LNCAP (cell line): ENCODE measurements around the gene TXK.

ENCODE experiments used
- TF ChIP-seq, protein P1 (sequence below): fragments of 450-650 bp; IDR thresholded peaks from 2 replicates; pipeline ENCODE4 v1.5.1; 2017; ENCODE audit warnings: mild to moderate bottlenecking

The TXK gene

DNA sequence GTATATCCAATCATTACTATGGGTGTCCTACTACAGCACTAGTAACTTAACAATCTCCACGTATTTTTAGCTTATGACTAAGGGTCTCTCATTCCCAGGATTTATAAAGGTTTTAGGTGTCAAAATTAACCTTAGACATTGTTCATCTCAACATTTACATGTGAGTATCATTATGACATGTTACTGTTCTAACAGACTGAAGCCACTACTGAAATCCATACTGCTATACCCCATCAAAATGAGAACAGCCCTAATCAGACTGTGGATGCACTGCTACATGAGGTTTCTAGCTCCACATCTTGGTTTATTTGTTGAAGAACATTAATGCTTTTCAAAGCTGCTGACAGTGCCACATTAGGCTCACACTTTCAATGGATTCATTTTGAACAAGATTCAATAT is 35.6 kb upstream of the TXK start:
- TF ChIP-seq, protein P1, sequence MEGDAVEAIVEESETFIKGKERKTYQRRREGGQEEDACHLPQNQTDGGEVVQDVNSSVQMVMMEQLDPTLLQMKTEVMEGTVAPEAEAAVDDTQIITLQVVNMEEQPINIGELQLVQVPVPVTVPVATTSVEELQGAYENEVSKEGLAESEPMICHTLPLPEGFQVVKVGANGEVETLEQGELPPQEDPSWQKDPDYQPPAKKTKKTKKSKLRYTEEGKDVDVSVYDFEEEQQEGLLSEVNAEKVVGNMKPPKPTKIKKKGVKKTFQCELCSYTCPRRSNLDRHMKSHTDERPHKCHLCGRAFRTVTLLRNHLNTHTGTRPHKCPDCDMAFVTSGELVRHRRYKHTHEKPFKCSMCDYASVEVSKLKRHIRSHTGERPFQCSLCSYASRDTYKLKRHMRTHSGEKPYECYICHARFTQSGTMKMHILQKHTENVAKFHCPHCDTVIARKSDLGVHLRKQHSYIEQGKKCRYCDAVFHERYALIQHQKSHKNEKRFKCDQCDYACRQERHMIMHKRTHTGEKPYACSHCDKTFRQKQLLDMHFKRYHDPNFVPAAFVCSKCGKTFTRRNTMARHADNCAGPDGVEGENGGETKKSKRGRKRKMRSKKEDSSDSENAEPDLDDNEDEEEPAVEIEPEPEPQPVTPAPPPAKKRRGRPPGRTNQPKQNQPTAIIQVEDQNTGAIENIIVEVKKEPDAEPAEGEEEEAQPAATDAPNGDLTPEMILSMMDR, result no peak

DNA sequence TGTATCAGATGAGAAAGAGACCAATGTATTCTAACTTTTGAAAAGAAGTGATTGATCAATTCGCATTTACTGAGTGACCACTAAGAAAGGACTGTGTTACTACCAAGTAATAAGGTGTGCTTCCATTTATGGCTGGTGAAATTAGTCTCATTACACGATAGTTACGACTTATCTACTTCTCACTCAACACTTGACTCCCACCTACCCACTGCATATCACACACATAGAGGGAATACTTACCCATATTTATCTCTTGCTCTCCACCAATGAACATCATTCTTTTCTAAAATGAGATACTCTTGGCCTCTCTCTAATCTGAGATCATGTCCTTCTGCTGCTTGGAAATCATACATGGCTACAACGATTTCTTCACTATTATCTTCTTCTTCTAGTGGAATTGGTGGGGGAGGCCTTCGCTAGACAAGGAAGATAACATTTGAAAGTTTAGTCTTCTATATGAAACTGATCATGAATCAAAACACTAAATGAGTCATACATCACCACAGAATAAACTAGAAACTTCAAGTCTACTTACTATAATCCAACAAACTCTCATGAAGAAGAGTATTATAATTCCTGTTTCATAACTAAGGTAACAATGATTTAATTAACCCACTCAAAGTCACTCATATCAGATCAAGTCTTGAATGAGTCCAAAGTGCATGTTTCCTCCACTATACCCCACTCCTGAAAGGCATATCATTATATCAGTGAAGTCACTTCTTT is 33.7 kb upstream of the TXK start:
- TF ChIP-seq, protein P1, result no peak

DNA sequence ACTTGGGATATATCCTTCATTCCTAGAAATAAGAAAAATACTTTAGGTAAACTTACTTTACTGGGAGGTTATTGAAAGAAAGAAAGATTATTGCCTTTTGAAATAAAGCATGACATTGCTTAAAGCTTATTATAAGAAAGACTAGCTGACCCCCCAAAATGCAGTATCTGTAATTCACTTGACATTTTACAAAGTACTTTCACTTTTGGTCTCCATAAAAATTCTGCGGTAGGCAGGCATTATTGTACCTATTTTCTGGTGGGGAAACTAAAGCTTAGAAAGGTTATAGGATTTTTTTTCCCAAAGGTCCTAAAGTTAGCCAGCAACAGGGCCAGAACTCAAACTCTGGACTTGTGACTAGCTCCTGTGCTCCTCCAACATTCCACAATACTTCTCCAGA is 29.7 kb upstream of the TXK start:
- TF ChIP-seq, protein P1, result no peak

DNA sequence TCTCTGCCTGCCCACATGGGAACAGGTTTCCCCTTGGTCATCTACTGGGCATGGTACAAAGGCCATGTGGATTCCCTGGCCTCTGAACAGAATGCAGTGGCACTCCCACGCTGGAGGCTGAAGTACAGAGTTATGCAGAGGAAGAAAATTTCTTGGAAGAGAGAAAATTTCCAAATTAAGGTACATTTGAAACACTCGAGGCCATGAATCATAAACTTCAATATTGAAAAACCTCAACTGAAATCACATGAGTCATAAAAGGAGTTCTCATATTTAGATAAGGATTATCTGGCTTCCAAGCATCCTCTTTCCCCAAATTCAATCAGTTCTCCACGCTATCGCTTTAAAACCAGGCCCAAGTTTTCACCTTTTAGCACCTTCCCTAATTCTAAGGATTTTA is 28.1 kb upstream of the TXK start:
- TF ChIP-seq, protein P1, result no peak

DNA sequence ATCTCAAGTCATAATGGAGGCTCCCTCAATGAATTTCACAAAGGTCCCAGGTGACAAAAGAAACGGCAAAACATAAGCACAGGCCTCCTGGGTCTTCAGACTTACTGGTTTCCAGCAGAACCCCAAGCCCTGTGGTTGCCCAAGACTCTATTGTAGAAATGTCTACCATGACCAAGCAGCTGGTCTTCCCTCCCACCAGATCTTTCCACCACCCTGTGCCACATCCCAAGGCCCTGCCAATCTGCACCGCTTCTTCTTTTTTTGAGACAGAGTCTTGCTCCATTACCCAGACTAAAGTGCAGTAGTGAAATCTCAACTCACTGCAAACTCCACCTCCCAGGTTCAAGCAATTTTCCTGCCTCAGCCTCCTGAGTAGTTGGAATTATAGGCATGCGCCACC is 23.2 kb upstream of the TXK start:
- TF ChIP-seq, protein P1, result no peak

DNA sequence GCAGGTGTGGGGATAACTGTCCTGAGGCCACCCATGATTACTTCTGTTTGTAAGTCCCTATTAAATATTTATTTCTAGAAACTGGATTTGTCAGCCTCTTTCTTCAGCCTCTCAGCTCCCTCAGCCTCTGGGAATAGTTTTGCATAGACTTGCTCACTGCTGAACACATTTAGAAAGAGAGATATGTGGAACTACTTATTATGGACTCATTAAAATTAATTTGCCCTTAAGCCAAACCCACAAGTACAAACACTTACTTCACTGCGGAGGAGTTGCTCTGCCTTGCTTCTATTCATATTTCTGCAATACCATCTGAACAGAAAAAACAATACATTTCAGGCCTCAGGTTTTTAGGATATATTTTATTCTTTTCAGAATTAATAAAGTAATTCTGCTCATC is 22.4 kb upstream of the TXK start:
- TF ChIP-seq, protein P1, result no peak

DNA sequence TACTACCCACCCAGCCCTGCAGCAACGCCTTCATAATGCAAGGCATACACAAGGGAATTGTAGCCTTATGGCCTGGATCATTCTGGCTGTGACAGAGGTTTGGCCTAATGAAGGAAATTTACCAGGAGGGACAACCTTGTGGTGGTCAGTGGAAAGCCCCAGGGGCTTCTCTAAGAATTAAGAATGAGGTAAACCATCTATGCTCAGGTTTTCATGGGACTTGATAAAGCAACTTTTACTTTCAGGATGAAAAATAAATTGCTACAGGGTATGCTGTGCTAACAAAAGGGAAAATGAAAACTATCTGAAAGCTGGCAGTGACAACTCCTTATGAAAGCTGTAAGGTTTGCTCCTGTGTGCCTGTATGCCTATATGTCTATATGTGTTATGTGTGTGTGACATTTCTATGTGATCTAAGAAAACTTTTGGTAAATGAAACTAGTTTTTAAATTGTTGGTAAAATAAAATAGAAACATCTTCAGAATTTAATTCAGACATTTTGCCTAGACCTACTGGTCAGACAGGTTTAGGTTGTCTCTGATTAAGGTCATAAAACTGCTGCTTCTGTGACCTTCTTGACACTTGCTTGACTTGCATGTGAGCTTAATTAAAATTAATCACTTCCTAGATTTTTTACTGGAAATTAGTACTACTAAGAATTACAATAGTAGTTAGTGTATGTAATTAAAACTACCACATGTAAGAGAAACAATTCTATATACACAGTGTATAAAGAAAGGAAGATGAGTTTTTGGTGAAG is 19.9 kb upstream of the TXK start:
- TF ChIP-seq, protein P1, result no peak
